ENCODE results near the gene DNAH8.

Gene DNAH8

GRCh38 chr6:38702558-38703397 lies 12.3 kb upstream of the DNAH8 start, which contains the start of gene GLO1:
TSS of gene GLO1 (minus strand) at chr6:38703145. CDS start at chr6:38703054, 91 bp downstream.
- peak within 1 kb of the TSS; percentile 78 for H3K4me2 ChIP-seq (ENCODE audit: low read length)
- peak within 1 kb of the TSS; percentile 9 for H2BK120ac ChIP-seq (ENCODE audit: insufficient read depth, low read length, poor library complexity)
- H3K14ac ChIP-seq (ENCODE audit: low read length), result peak within 1 kb of the TSS; percentile 72
- DNase-seq, result peak; percentile 99
- no peaks in the 10 kb centered on the region for H3K4me1 ChIP-seq (ENCODE audit: control insufficient read depth in 1 of 2, insufficient read depth in 2 of 2, low read length in 2 of 2)
- peak within 1 kb of the TSS; percentile 12 for H3K27ac ChIP-seq (ENCODE audit: low read depth, low read length)
- H3K4me3 ChIP-seq (ENCODE audit: low read depth, low read length), result peak within 1 kb of the TSS; percentile 84
- no peaks in the 10 kb centered on the region for H3K27me3 ChIP-seq (ENCODE audit: insufficient read depth, low read length)
- H2AFZ ChIP-seq (ENCODE audit: insufficient read depth, low read length, poor library complexity), result peak within 1 kb of the TSS; percentile 48
- H3K9me3 ChIP-seq (ENCODE audit: insufficient read depth, low read depth, low read length), result no peaks in the 10 kb centered on the region
- peak within 1 kb of the TSS; percentile 76 for H3K4ac ChIP-seq (ENCODE audit: low read depth, low read length)
- H2AK5ac ChIP-seq (ENCODE audit: low read length), result no peak within 1 kb of the TSS
- WGBS (ENCODE audit: extremely low coverage, insufficient coverage, insufficient read length), result no CpG with 5 or more reads among the region's 53 CpGs
- peak within 1 kb of the TSS; percentile 71 for H4K8ac ChIP-seq (ENCODE audit: low read depth, low read length)
- H3K79me2 ChIP-seq (ENCODE audit: control insufficient read depth, insufficient read depth, low read length, poor library complexity), result peaks cover 5% of the 10 kb centered on the region
- peaks cover 6% of the 10 kb centered on the region for H3K79me1 ChIP-seq (ENCODE audit: low read length)
- no peak within 1 kb of the TSS for H3K23ac ChIP-seq (ENCODE audit: low read length)
- peaks cover 0 to 1% of the 10 kb centered on the region in 2 experiments for H3K36me3 ChIP-seq (ENCODE audit: control insufficient read depth in 1 of 2, insufficient read depth in 2 of 2, low read length in 2 of 2)
- H2BK12ac ChIP-seq (ENCODE audit: low read length), result no peak within 1 kb of the TSS
- H4K12ac ChIP-seq (ENCODE audit: low read depth, low read length), result peak within 1 kb of the TSS; percentile 40
- H2BK5ac ChIP-seq (ENCODE audit: low read depth, low read length, poor library complexity), result peak within 1 kb of the TSS; percentile 28
- H4K91ac ChIP-seq (ENCODE audit: low read depth, low read length), result peak within 1 kb of the TSS; percentile 20
- peak within 1 kb of the TSS; percentile 96 for H3K9ac ChIP-seq (ENCODE audit: low read length)
- peak within 1 kb of the TSS; percentile 13 for H3K18ac ChIP-seq (ENCODE audit: low read length)

- H3K27ac ChIP-seq (ENCODE audit: low read depth, low read length), result no peak overlapping the region
- H2BK120ac ChIP-seq (ENCODE audit: insufficient read depth, low read length, poor library complexity), result no peak overlapping the region
- no CpG with 5 or more reads among the region's 5 CpGs for WGBS (ENCODE audit: extremely low coverage, insufficient coverage, insufficient read length)
Observed at GRCh38 chr6:38703949-38704590, 11.0 kb upstream of the DNAH8 start.

GRCh38 chr6:38705924-38706323 lies 9.2 kb upstream of the DNAH8 start:
- H3K9me3 ChIP-seq (ENCODE audit: insufficient read depth, low read depth, low read length), result peaks cover 7% of the 10 kb centered on the region
- H3K18ac ChIP-seq (ENCODE audit: low read length), result no peak overlapping the region
- H4K8ac ChIP-seq (ENCODE audit: low read depth, low read length), result no peak overlapping the region
- H3K4me2 ChIP-seq (ENCODE audit: low read length), result no peak overlapping the region
- no peak overlapping the region for H4K91ac ChIP-seq (ENCODE audit: low read depth, low read length)
- H3K4me3 ChIP-seq (ENCODE audit: low read depth, low read length), result no peak overlapping the region
- H3K79me2 ChIP-seq (ENCODE audit: control insufficient read depth, insufficient read depth, low read length, poor library complexity), result peaks cover 5% of the 10 kb centered on the region
- peaks cover 6% of the 10 kb centered on the region for H3K79me1 ChIP-seq (ENCODE audit: low read length)
- H3K36me3 ChIP-seq (ENCODE audit: control insufficient read depth in 1 of 2, insufficient read depth in 2 of 2, low read length in 2 of 2), result no peaks in the 10 kb centered on the region
- no peak overlapping the region for H4K12ac ChIP-seq (ENCODE audit: low read depth, low read length)
- no peaks in the 10 kb centered on the region for H3K27me3 ChIP-seq (ENCODE audit: insufficient read depth, low read length)
- no peak overlapping the region for H2AK5ac ChIP-seq (ENCODE audit: low read length)
- H2BK5ac ChIP-seq (ENCODE audit: low read depth, low read length, poor library complexity), result no peak overlapping the region
- no peak for DNase-seq
- H3K4me1 ChIP-seq (ENCODE audit: control insufficient read depth in 1 of 2, insufficient read depth in 2 of 2, low read length in 2 of 2), result no peaks in the 10 kb centered on the region
- H2BK120ac ChIP-seq (ENCODE audit: insufficient read depth, low read length, poor library complexity), result no peak overlapping the region
- H3K27ac ChIP-seq (ENCODE audit: low read depth, low read length), result no peak overlapping the region
- WGBS (ENCODE audit: extremely low coverage, insufficient coverage, insufficient read length), result no CpG with 5 or more reads among the region's 2 CpGs
- no peak overlapping the region for H3K9ac ChIP-seq (ENCODE audit: low read length)
- no peak overlapping the region for H2BK12ac ChIP-seq (ENCODE audit: low read length)
- H2AFZ ChIP-seq (ENCODE audit: insufficient read depth, low read length, poor library complexity), result no peak overlapping the region
- no peak overlapping the region for H3K4ac ChIP-seq (ENCODE audit: low read depth, low read length)
- no peak overlapping the region for H3K23ac ChIP-seq (ENCODE audit: low read length)
- no peak overlapping the region for H3K14ac ChIP-seq (ENCODE audit: low read length)

More at GRCh38 chr6:38703949-38704590, 11.0 kb upstream of the DNAH8 start:
- Histone ChIP-seq H3K14ac (ENCODE audit: low read length) (no peak overlapping the region), H4K12ac (ENCODE audit: low read depth, low read length) (no peak overlapping the region), H3K9me3 (ENCODE audit: insufficient read depth, low read depth, low read length) (no peaks in the 10 kb centered on the region), H3K4me2 (ENCODE audit: low read length) (no peak overlapping the region), H3K79me1 (ENCODE audit: low read length) (peaks cover 6% of the 10 kb centered on the region), H2AK5ac (ENCODE audit: low read length) (no peak overlapping the region), H3K23ac (ENCODE audit: low read length) (no peak overlapping the region), H4K91ac (ENCODE audit: low read depth, low read length) (no peak overlapping the region), H2AFZ (ENCODE audit: insufficient read depth, low read length, poor library complexity) (no peak overlapping the region), H3K27me3 (ENCODE audit: insufficient read depth, low read length) (no peaks in the 10 kb centered on the region), H3K9ac (ENCODE audit: low read length) (no peak overlapping the region), H3K18ac (ENCODE audit: low read length) (no peak overlapping the region), H3K4me3 (ENCODE audit: low read depth, low read length) (no peak overlapping the region), H3K36me3 (ENCODE audit: control insufficient read depth in 1 of 2, insufficient read depth in 2 of 2, low read length in 2 of 2) (peaks cover 0 to 1% of the 10 kb centered on the region in 2 experiments), H3K79me2 (ENCODE audit: control insufficient read depth, insufficient read depth, low read length, poor library complexity) (peaks cover 5% of the 10 kb centered on the region), H2BK5ac (ENCODE audit: low read depth, low read length, poor library complexity) (no peak overlapping the region), H2BK12ac (ENCODE audit: low read length) (no peak overlapping the region), H4K8ac (ENCODE audit: low read depth, low read length) (no peak overlapping the region), H3K4ac (ENCODE audit: low read depth, low read length) (no peak overlapping the region), H3K4me1 (ENCODE audit: control insufficient read depth in 1 of 2, insufficient read depth in 2 of 2, low read length in 2 of 2) (no peaks in the 10 kb centered on the region)
- DNase-seq, result no peak

- no peak overlapping the region for H4K12ac ChIP-seq (ENCODE audit: low read depth, low read length)
- no peak overlapping the region for H3K27ac ChIP-seq (ENCODE audit: low read depth, low read length)
- H4K8ac ChIP-seq (ENCODE audit: low read depth, low read length), result no peak overlapping the region
- H3K36me3 ChIP-seq (ENCODE audit: control insufficient read depth in 1 of 2, insufficient read depth in 2 of 2, low read length in 2 of 2), result no peaks in the 10 kb centered on the region
- no peak overlapping the region for H3K9ac ChIP-seq (ENCODE audit: low read length)
- H2AK5ac ChIP-seq (ENCODE audit: low read length), result no peak overlapping the region
- no peak overlapping the region for H4K91ac ChIP-seq (ENCODE audit: low read depth, low read length)
- H3K14ac ChIP-seq (ENCODE audit: low read length), result no peak overlapping the region
- no peak overlapping the region for H3K4me2 ChIP-seq (ENCODE audit: low read length)
- no peak overlapping the region for H3K18ac ChIP-seq (ENCODE audit: low read length)
- no peaks in the 10 kb centered on the region for H3K79me1 ChIP-seq (ENCODE audit: low read length)
- peaks cover 9% of the 10 kb centered on the region for H3K9me3 ChIP-seq (ENCODE audit: insufficient read depth, low read depth, low read length)
- no peaks in the 10 kb centered on the region for H3K79me2 ChIP-seq (ENCODE audit: control insufficient read depth, insufficient read depth, low read length, poor library complexity)
- no peaks in the 10 kb centered on the region for H3K4me1 ChIP-seq (ENCODE audit: control insufficient read depth in 1 of 2, insufficient read depth in 2 of 2, low read length in 2 of 2)
- H3K4ac ChIP-seq (ENCODE audit: low read depth, low read length), result no peak overlapping the region
- no CpG with 5 or more reads among the region's 2 CpGs for WGBS (ENCODE audit: extremely low coverage, insufficient coverage, insufficient read length)
- no peak overlapping the region for H2BK12ac ChIP-seq (ENCODE audit: low read length)
- H3K4me3 ChIP-seq (ENCODE audit: low read depth, low read length), result no peak overlapping the region
- H2BK120ac ChIP-seq (ENCODE audit: insufficient read depth, low read length, poor library complexity), result no peak overlapping the region
- H2AFZ ChIP-seq (ENCODE audit: insufficient read depth, low read length, poor library complexity), result no peak overlapping the region
- no peak overlapping the region for H3K23ac ChIP-seq (ENCODE audit: low read length)
- no peak overlapping the region for H2BK5ac ChIP-seq (ENCODE audit: low read depth, low read length, poor library complexity)
- peak in 1 of 2 donors; percentile 18 for DNase-seq
- H3K27me3 ChIP-seq (ENCODE audit: insufficient read depth, low read length), result no peaks in the 10 kb centered on the region
Observed at GRCh38 chr6:38708496-38708895, 6.6 kb upstream of the DNAH8 start.

Measured in trophoblast cell (in vitro differentiated cells and primary cell).